Stimulated activated CD4-positive, alpha-beta T cell treated with anti-CD3 and anti-CD28 coated beads, Interleukin-15, amount 100 ng/mL, for 48 hours (primary cell): Measurements from ENCODE around the gene TRIM8.

Experiments
- DNase-seq, 2 donors: peaks; one replicate each; pipeline ENCODE4 v3.0.0-alpha.2; 2020; ENCODE audit warnings: low read depth in 2 of 2

TRIM8 gene

GRCh38 chr10:102669206-102670064 is 25.2 kb downstream of the TRIM8 start:
- DNase-seq = no peak

GRCh38 chr10:102670065-102670670 is 25.9 kb downstream of the TRIM8 start:
- no peak for DNase-seq

- no peak for DNase-seq
These were observed 26.7 kb downstream of the TRIM8 start for GRCh38 chr10:102670871-102671434.

- no peak for DNase-seq
These were observed 29.0 kb downstream of the TRIM8 start for GRCh38 chr10:102673236-102673818.

GRCh38 chr10:102673819-102674511 is 29.7 kb downstream of the TRIM8 start:
- DNase-seq = peak; percentile 35 to 52

- DNase-seq = no peak
These were observed 30.3 kb downstream of the TRIM8 start for GRCh38 chr10:102674566-102674965.

- DNase-seq = no peak
These were observed 30.9 kb downstream of the TRIM8 start for GRCh38 chr10:102675011-102675665.

GRCh38 chr10:102675666-102676533 is 31.6 kb downstream of the TRIM8 start:
- no peak for DNase-seq

- no peak for DNase-seq
These were observed 32.4 kb downstream of the TRIM8 start for GRCh38 chr10:102676534-102677315.

- DNase-seq = no peak
These were observed 33.2 kb downstream of the TRIM8 start for GRCh38 chr10:102677331-102678067.

- DNase-seq = no peak
These were observed 33.8 kb downstream of the TRIM8 start for GRCh38 chr10:102678068-102678400.

GRCh38 chr10:102678842-102679289 is 34.6 kb downstream of the TRIM8 start:
- DNase-seq = no peak

- no peak for DNase-seq
These were observed 35.3 kb downstream of the TRIM8 start for GRCh38 chr10:102679596-102679995.

GRCh38 chr10:102681696-102682095 is 37.4 kb downstream of the TRIM8 start:
- no peak for DNase-seq

GRCh38 chr10:102682416-102682815 is 38.1 kb downstream of the TRIM8 start:
- no peak for DNase-seq

GRCh38 chr10:102682981-102683380 is 38.7 kb downstream of the TRIM8 start:
- DNase-seq = no peak

GRCh38 chr10:102683736-102684135 is 39.5 kb downstream of the TRIM8 start:
- no peak for DNase-seq

- DNase-seq = no peak
These were observed 47.2 kb downstream of the TRIM8 start for GRCh38 chr10:102691285-102692066.
